K562 (cell line): ENCODE data around the gene CELSR1. TPM values are rescaled to one million over a fixed set of nuclear protein-coding genes. Genes with fewer than 3 reads are reported as not detected.

Experiments used
- ATAC-seq: fragments of 200-7000 bp; cut with Tn5 transposase; 3 replicates; pipeline ENCODE4 v1.9.1; 2020; ENCODE audit warnings: moderate library complexity
- BruUV-seq: library from RNA; stranded (reverse); fragments of 400-500 nt; replicated peaks from 2 replicates; lab custom pipeline; 2021; lab: Mats Ljungman, UMichigan
- CTCF ChIA-PET: fragments of 300-600 bp; formaldehyde crosslinking; extraction: SDS; loops from one replicate; lab custom pipeline; 2021; ENCODE audit warnings: low intra/inter-chr PET ratio; lab: Yijun Ruan, JAX
- POLR2A ChIA-PET: fragments of 300-600, 350-650 bp; sonication (Branson Sonifier 250); formaldehyde crosslinking; extraction: SDS; loops from one replicate; lab custom pipeline; 2021; ENCODE audit warnings: antibody characterized with exemption, inconsistent platforms; lab: Yijun Ruan, JAX
- DNase-seq, 4 experiments: peaks; one replicate each; pipeline versions ENCODE4 v3.0.0 to v3.0.0-alpha.2; 2011 to 2018; ENCODE audit warnings: low spot score in 3 of 4, mixed read lengths in 3 of 4; ENCODE audit errors: extremely low read depth in 1 of 4
- FAIRE-seq: peaks from 2 replicates; lab custom pipeline; 2011; peaks lifted over from hg19 to GRCh38; lab: Jason Lieb, UNC
- H2AFZ ChIP-seq: 2 replicates; pipeline ENCODE4 v1.6.0; 2011; ENCODE audit warnings: low read depth, low read length, control low read depth, inconsistent platforms
- H3K27ac ChIP-seq: fragments of 200-600 bp; 3 replicates; pipeline ENCODE4 v1.8.0; 2011; ENCODE audit warnings: low read depth, mild to moderate bottlenecking, control low read depth, inconsistent platforms, low read length, moderate library complexity, mixed read lengths; ENCODE audit errors: extremely low read depth
- H3K27me3 ChIP-seq, 2 experiments: fragments of 300-600 bp in 1 of 2; 2 replicates in 1 of 2; 3 replicates in 1 of 2; pipeline versions ENCODE4 v1.6.0 to v1.8.0; 2011; ENCODE audit warnings: inconsistent platforms in 2 of 2, low read length in 2 of 2, mild to moderate bottlenecking in 1 of 2, mixed read lengths in 1 of 2, moderate library complexity in 1 of 2; ENCODE audit not compliant: control insufficient read depth in 2 of 2, insufficient read depth in 2 of 2
- H3K36me3 ChIP-seq: fragments of 300-600 bp; 3 replicates; pipeline ENCODE4 v1.8.0; 2011; ENCODE audit warnings: mild to moderate bottlenecking, low read length, inconsistent platforms; ENCODE audit not compliant: control insufficient read depth, insufficient read depth
- H3K4me1 ChIP-seq, 2 experiments: fragments of 200-600 bp in 1 of 2; replicated peaks in 1 of 2; 2 replicates in 1 of 2; 3 replicates in 1 of 2; pipeline versions ENCODE4 v1.5.1 to v1.8.0; 2011; ENCODE audit warnings: inconsistent platforms in 2 of 2, low read length in 2 of 2, mild to moderate bottlenecking in 1 of 2, mixed read lengths in 1 of 2, moderate library complexity in 1 of 2; ENCODE audit not compliant: control insufficient read depth in 2 of 2, insufficient read depth in 2 of 2
- H3K4me2 ChIP-seq: 2 replicates; pipeline ENCODE4 v1.6.1; 2011; ENCODE audit warnings: low read length, control low read depth, inconsistent platforms, mixed read lengths; ENCODE audit not compliant: insufficient read depth
- H3K4me3 ChIP-seq: fragments of 200-600 bp; sonication (generic), shearing (Covaris generic); 2 replicates; pipeline ENCODE4 v1.5.1; 2016; ENCODE audit warnings: control low read depth, inconsistent platforms
- H3K79me2 ChIP-seq: fragments of 200-600 bp; 3 replicates; pipeline ENCODE4 v1.8.0; 2011; ENCODE audit warnings: low read length, inconsistent platforms; ENCODE audit not compliant: control insufficient read depth, insufficient read depth
- H3K9ac ChIP-seq, 2 experiments: 2 replicates each; pipeline versions ENCODE4 v1.6.0 to v1.6.1; 2011; ENCODE audit warnings: low read depth in 2 of 2, low read length in 2 of 2, control low read depth in 1 of 2, inconsistent platforms in 1 of 2, mild to moderate bottlenecking in 1 of 2, mixed read lengths in 1 of 2; ENCODE audit not compliant: insufficient read depth in 1 of 2
- H3K9me1 ChIP-seq: one replicate; pipeline ENCODE4 v1.6.0; 2011; ENCODE audit warnings: inconsistent platforms, mild to moderate bottlenecking, low read length, moderate library complexity; ENCODE audit not compliant: control insufficient read depth, insufficient read depth
- H3K9me3 ChIP-seq: replicated peaks from 2 replicates; pipeline ENCODE4 v1.5.1; 2011; ENCODE audit warnings: low read depth, low read length, inconsistent platforms; ENCODE audit not compliant: control insufficient read depth, insufficient read depth
- H4K20me1 ChIP-seq: replicated peaks from 2 replicates; pipeline ENCODE4 v1.6.1; 2011; ENCODE audit warnings: low read length, inconsistent platforms, mixed read lengths; ENCODE audit not compliant: control insufficient read depth, insufficient read depth
- CEBPG ChIP-seq, 3 experiments: fragments of 200-800 bp in 1 of 3; sonication (Bioruptor generic) in 1 of 3; sonication (generic) in 1 of 3; formaldehyde crosslinking in 1 of 3; IDR thresholded peaks in 2 of 3; conservative IDR thresholded peaks in 1 of 3; 2 replicates each; pipeline versions ENCODE4 v1.6.1 to v1.8.0; 2016 to 2022; ENCODE audit warnings: missing compliant biosample characterization in 2 of 3, missing genetic modification characterization in 2 of 3, mild to moderate bottlenecking in 1 of 3, missing genetic modification reagents in 1 of 3
- HDAC8 ChIP-seq: fragments of 450-650 bp; IDR thresholded peaks from 2 replicates; pipeline ENCODE4 v1.6.1; 2016; ENCODE audit warnings: mild to moderate bottlenecking, missing genetic modification characterization, moderate library complexity, missing compliant biosample characterization
- L3MBTL2 ChIP-seq: fragments of 450-650 bp; IDR thresholded peaks from 2 replicates; pipeline ENCODE4 v1.6.1; 2016; ENCODE audit warnings: mild to moderate bottlenecking, moderate library complexity
- POLR2AphosphoS5 ChIP-seq: IDR thresholded peaks from 2 replicates; pipeline ENCODE4 v1.6.1; 2011; ENCODE audit warnings: mild to moderate bottlenecking, low read depth, low read length, moderate library complexity; ENCODE audit not compliant: control insufficient read depth, insufficient read depth
- POU5F1 ChIP-seq: fragments of 150-350 bp; IDR thresholded peaks from 2 replicates; pipeline ENCODE4 v1.6.1; 2014; ENCODE audit warnings: borderline replicate concordance, low read length, low read depth, mild to moderate bottlenecking; ENCODE audit not compliant: partially characterized antibody
- RBM39 ChIP-seq: fragments of 200-400 bp; formaldehyde crosslinking; optimal IDR thresholded peaks from 2 replicates; pipeline ENCODE3; 2018; ENCODE audit warnings: low read depth, low read length
- SMARCB1 ChIP-seq: IDR thresholded peaks from 2 replicates; pipeline ENCODE4 v1.6.1; 2011; ENCODE audit warnings: improper control_type of control experiment, low read depth; ENCODE audit not compliant: insufficient read length
- STAT5B ChIP-seq: fragments of 250-450 bp; sonication (Bioruptor Pico); IDR thresholded peaks from 2 replicates; pipeline ENCODE4 v1.8.0; 2021; ENCODE audit warnings: mild to moderate bottlenecking, inconsistent platforms
- WGBS: fragments of 100-300 bp; shearing (Covaris generic); methylation state at CpG from one replicate; pipeline ENCODE4 v1.1.6; 2016; ENCODE audit warnings: low coverage, mixed read lengths; ENCODE audit not compliant: insufficient coverage; ENCODE audit errors: missing lambda C conversion rate; 5-methylcytosine and 5-hydroxymethylcytosine counted together
- in situ Hi-C: fragments of 300-500 bp; cut with MboI; formaldehyde crosslinking; loops from 4 replicates; pipeline ENCODE4 v1.15.0; 2018; ENCODE audit warnings: inconsistent platforms, mixed read lengths
- intact Hi-C: fragments of 100-400 bp; cut with micrococcal nuclease; formaldehyde crosslinking; loops from 2 replicates; pipeline ENCODE4 v1.14.2; 2022
- polyA plus RNA-seq, 8 experiments: library from polyadenylated mRNA; depleted of rRNA in 4 of 8; stranded (reverse) in 5 of 8; unstranded in 3 of 8; fragments of >200 nt; fragmentation: Nextera tagmentation in 2 of 8; fragmentation: Illumina TruSeq in 1 of 8; extraction: Ambion mirVana in 2 of 8; extraction: Trizol in 1 of 8; gene quantifications; 2 replicates each; pipeline versions ENCODE4 v1.2.1 to v1.2.3, GENCODE V29; 2011 to 2014; ENCODE audit warnings: inconsistent platforms in 1 of 8, missing spikeins in 1 of 8
- total RNA-seq, 7 experiments: library from RNA; depleted of rRNA in 6 of 7; stranded (reverse); fragments of >200 nt in 6 of 7; fragmentation: Illumina TruSeq in 2 of 7; extraction: Trizol in 2 of 7; gene quantifications; 2 replicates each; pipeline versions ENCODE4 v1.2.1 to v1.2.3, GENCODE V29; 2011 to 2021; ENCODE audit warnings: low replicate concordance in 1 of 7
- TF ChIP-seq, protein P1 (sequence below): sonication (generic); formaldehyde crosslinking; IDR thresholded peaks from 2 replicates; pipeline ENCODE4 v1.8.0; 2022; ENCODE audit warnings: mild to moderate bottlenecking, missing genetic modification reagents

Gene CELSR1
- total and polyA plus RNA-seq, 9 of the 15 experiments (the other 6 are each of a cell fraction or from before 2014, with no cell fraction given) = under 0.01 to 0.09 TPM; not detected in 7

DNA sequence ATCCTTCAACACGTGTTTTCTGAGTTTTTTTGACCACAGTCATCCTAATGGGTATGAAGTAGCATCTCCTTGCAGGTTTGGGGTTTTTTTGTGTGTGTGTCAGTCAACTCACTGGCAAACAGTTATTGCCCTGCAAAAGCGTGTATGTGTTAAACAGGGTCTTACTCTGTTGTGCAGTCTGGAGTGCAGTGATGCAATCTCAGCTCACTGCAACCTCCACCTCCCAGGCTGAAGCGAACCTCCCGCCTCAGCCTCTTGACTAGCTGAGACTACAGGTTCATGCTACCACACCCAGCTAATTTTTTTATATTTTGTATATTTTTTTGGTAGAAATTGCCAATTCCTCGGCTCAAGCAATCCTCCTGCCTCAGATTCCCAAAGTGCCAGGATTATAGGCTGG, 15.4 kb downstream of the CELSR1 start:
- Histone ChIP-seq H3K27ac (no peak overlapping the region), H3K4me3 (no peak overlapping the region), H3K36me3 (no peaks in the 10 kb centered on the region)
- no peak for ATAC-seq
- POLR2A ChIA-PET = no interaction called here
- intact Hi-C loops = no loop called here
- TF ChIP-seq HDAC8 = no peak
- no peak for TF ChIP-seq CEBPG (CRISPR knock-in tag; IDR thresholded peaks at IDR 0.05)
- peak in 1 of 2 experiments; percentile 32; a peak in 1 of 4 replicates for TF ChIP-seq CEBPG (tag; conservative IDR thresholded peaks at IDR 0.05 in 1 of 2, IDR thresholded peaks at IDR 0.05 in 1 of 2)
- no peak for TF ChIP-seq SMARCB1
- TF ChIP-seq, all 486 proteins: peak for 1
- peaks cover 0 to 3% of the 10 kb centered on the region in 2 experiments; a peak in 2 of 5 replicates for H3K4me1 ChIP-seq
- H3K9ac ChIP-seq = no peak overlapping the region
- peak; percentile 29 for FAIRE-seq
- no peaks in the 10 kb centered on the region for H3K9me3 ChIP-seq
- no peaks in the 10 kb centered on the region for H3K9me1 ChIP-seq
- no peak for DNase-seq
- H3K79me2 ChIP-seq = no peaks in the 10 kb centered on the region
- CTCF ChIA-PET = no interaction called here
- no peaks in the 10 kb centered on the region for H4K20me1 ChIP-seq
- BruUV-seq = no TSS peak
- in situ Hi-C loops = no loop called here
- no peak overlapping the region for H3K4me2 ChIP-seq
- no peak overlapping the region for H2AFZ ChIP-seq
- 0% methylated on average over 5 of the region's 5 CpGs for WGBS
- peaks cover 22 to 63% of the 10 kb centered on the region in 2 experiments for H3K27me3 ChIP-seq

DNA sequence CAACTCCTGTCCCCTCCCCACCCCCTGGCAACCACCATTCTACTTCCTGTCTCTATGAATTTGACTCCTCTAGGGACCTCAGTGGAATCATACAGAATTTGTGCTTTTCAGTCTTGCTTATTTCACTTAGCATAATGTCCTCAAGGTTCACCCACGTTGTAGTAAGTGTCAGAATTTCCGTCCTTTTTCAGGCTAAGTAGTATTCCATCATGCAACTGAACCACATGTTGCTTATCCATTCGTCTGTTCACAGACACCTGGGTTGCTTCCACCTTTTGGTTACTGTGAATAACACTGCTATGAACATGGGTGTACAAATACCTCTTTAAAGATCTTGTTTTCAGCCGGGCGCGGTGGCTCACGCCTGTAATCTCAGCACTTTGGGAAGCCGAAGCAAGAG, 16.5 kb downstream of the CELSR1 start:
- H3K4me1 ChIP-seq = peaks cover 0 to 3% of the 10 kb centered on the region in 2 experiments; a peak in 2 of 5 replicates
- WGBS = 30% methylated on average over 8 of the region's 8 CpGs
- ChIA-PET POLR2A (no interaction called here), CTCF (no interaction called here)
- DNase-seq = no peak
- no TSS peak for BruUV-seq
- peaks cover 16 to 59% of the 10 kb centered on the region in 2 experiments for H3K27me3 ChIP-seq
- no peak for FAIRE-seq
- TF ChIP-seq RBM39 (no peak), L3MBTL2 (no peak), STAT5B (CRISPR knock-in tag) (no peak), POLR2AphosphoS5 (no peak), POU5F1 (no peak)
- TF ChIP-seq, protein P1, sequence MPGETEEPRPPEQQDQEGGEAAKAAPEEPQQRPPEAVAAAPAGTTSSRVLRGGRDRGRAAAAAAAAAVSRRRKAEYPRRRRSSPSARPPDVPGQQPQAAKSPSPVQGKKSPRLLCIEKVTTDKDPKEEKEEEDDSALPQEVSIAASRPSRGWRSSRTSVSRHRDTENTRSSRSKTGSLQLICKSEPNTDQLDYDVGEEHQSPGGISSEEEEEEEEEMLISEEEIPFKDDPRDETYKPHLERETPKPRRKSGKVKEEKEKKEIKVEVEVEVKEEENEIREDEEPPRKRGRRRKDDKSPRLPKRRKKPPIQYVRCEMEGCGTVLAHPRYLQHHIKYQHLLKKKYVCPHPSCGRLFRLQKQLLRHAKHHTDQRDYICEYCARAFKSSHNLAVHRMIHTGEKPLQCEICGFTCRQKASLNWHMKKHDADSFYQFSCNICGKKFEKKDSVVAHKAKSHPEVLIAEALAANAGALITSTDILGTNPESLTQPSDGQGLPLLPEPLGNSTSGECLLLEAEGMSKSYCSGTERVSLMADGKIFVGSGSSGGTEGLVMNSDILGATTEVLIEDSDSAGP (CRISPR knock-in tag) = no peak
- in situ Hi-C loops = no loop called here
- no peak overlapping the region for H2AFZ ChIP-seq
- H3K79me2 ChIP-seq = no peaks in the 10 kb centered on the region
- no peak overlapping the region for H3K4me2 ChIP-seq
- H4K20me1 ChIP-seq = no peaks in the 10 kb centered on the region
- no peak overlapping the region for H3K27ac ChIP-seq
- no peak for ATAC-seq
- H3K4me3 ChIP-seq = no peak overlapping the region
- no peak overlapping the region for H3K9ac ChIP-seq
- H3K9me1 ChIP-seq = no peaks in the 10 kb centered on the region
- no peaks in the 10 kb centered on the region for H3K9me3 ChIP-seq
- H3K36me3 ChIP-seq = no peaks in the 10 kb centered on the region
- intact Hi-C loops = no loop called here
